Astrocyte of the spinal cord (primary cell): ENCODE data around the gene SULT1C4.
"Not testable (repeated sequence)": the region's sequence is repeated elsewhere in the genome, so short reads cannot be mapped to it uniquely, and the experiment has no call there.

Experiments
- DNase-seq: peaks from one replicate; pipeline ENCODE4 v3.0.0; 2011; ENCODE audit warnings: low read depth, low spot score
- H3K4me3 ChIP-seq: 2 replicates; pipeline ENCODE4 v1.5.1; 2011; ENCODE audit warnings: low read depth, mild to moderate bottlenecking, low read length, moderate library complexity
- CTCF ChIP-seq: IDR thresholded peaks from 2 replicates; pipeline ENCODE4 v1.5.1; 2012; ENCODE audit warnings: low read depth, mild to moderate bottlenecking, low read length, inconsistent platforms
- in situ Hi-C: cut with HindIII; loops from 2 replicates; pipeline ENCODE4 v1.10.0; 2017; ENCODE audit warnings: low sequenced_read_pairs

The SULT1C4 gene

DNA sequence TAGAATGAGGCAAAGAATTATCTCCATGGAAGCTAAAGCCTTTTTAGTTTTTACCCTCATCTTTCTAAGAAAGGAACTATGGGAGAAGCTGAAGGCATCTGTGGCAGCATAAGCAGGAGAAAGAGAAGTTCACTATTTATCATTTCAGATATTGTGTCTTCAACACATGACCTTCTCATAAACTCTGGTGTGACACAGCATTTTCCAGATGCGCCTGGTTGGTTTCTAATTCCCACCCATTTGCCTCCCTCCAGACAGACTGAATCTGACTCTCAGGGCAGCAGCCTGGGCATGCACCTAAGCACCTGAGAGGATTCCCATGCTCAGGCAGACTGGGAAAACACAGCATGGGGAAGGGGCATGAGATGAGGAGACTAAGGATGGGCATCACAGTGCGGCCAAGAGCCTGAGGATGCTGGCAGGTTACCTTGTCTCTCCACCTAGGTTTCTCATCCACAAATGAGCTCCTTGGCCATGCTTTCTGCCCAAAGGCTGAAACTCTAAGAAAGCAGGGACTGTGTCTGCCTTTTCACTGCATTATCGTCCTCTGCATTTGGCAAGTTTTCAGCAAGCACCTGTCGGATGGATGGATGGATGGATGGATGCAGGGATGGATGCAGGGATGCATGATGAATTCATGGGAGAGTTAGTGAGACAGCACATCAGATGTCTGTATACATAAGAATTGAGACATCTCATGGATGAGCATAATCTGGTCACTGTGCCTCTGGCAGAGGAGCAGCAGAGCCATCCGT is 28.8 kb upstream of the SULT1C4 start:
- H3K4me3 ChIP-seq, result no peak overlapping the region
- DNase-seq, result no peak
- in situ Hi-C loops, result no loop called here
- TF ChIP-seq CTCF, result no peak

GRCh38 chr2:108349571-108349928 is 28.2 kb upstream of the SULT1C4 start:
- H3K4me3 ChIP-seq, result no peak overlapping the region
- no peak for TF ChIP-seq CTCF
- no peak for DNase-seq
- in situ Hi-C loops, result no loop called here

DNA sequence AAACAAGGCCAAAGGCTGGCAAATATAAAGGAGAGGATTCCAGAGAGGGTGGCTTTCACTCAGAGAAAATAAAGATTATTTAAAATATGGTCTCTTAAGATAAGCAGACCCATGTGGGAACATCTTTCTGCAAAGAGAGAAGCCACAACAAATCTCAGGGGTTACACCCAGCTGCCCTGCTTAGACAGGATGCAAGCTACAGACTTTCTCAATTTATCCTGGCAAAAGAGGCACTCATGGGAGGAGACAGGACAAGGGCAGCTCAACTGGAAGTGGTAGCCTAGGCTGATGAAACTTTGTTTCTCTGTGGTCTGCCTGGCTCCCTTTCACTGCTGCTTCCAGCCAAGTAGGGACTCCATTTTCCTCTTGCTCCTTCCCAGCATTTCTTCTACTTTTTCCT is 25.9 kb upstream of the SULT1C4 start:
- no peak overlapping the region for H3K4me3 ChIP-seq
- TF ChIP-seq CTCF, result no peak
- in situ Hi-C loops, result no loop called here
- peak; percentile 22 for DNase-seq

DNA sequence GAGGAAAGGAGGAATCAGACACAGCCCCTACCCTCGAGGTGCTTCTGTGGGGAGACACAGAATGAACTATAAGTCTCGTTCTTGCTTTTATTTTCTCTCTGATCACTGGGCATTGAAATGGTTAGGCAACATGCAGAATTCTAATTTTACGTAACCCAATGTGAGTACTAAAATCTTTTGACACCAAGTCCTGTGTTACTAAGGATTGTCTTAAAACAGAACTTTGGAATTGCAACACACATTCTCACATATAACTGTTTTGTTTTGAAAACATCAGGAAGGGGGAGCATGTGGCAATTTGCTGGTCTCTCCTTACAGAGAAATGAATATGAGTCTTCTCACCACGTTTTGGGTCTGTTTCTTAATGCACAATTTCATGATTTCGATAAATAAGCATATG is 23.6 kb upstream of the SULT1C4 start:
- H3K4me3 ChIP-seq, result no peak overlapping the region
- no peak for DNase-seq
- TF ChIP-seq CTCF, result no peak
- in situ Hi-C loops, result no loop called here

- H3K4me3 ChIP-seq, result no peak overlapping the region
- no peak for TF ChIP-seq CTCF
- in situ Hi-C loops, result no loop called here
- DNase-seq, result no peak
Observed at GRCh38 chr2:108355906-108356734, 21.6 kb upstream of the SULT1C4 start.

- H3K4me3 ChIP-seq, in situ Hi-C loops, DNase-seq: not testable (repeated sequence)
Observed at GRCh38 chr2:108359336-108359735, 18.4 kb upstream of the SULT1C4 start.
